ENCODE results near the gene ROR2. TPM values are rescaled to one million over a fixed set of nuclear protein-coding genes. Genes with fewer than 3 reads are reported as not detected.

ROR2 gene
- total and polyA plus RNA-seq, 2 donors (not counting 3 experiments of a cell fraction or from before 2014, with no cell fraction given) = not detected

DNA sequence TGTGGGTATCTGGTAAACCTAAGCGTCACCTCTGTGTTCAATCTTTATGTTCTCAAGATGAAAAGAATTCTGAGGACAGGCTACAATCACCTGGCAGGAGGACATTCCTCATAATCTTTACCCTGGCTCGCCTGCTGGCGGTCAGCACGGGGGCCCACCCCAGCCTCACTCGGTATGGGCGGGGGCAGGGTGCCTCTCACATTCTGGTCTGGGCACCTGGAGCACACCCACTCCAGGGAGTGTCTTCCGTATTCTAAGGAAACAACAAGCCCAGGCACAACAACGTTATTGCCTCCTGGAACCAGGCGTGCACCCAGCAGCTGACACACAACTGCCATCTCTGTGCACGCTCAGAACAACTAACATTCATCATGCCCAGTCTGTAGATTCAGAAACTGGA lies 179.8 kb downstream of the ROR2 start:
- Histone ChIP-seq H3K9me1 (replicated peaks; ENCODE audit: control insufficient read depth, extremely low read depth, insufficient read depth, low read length) (no peaks in the 10 kb centered on the region), H3K36me3 (ENCODE audit: control insufficient read depth in 2 of 2, extremely low read depth in 1 of 2, insufficient read depth in 2 of 2, low read length in 2 of 2) (no peaks in the 10 kb centered on the region), H3K9ac (replicated peaks; ENCODE audit: extremely low read depth, insufficient read depth, low read length) (no peak overlapping the region), H3K79me2 (ENCODE audit: control insufficient read depth, insufficient read depth, low read length) (no peaks in the 10 kb centered on the region), H3K4me1 (ENCODE audit: control insufficient read depth, extremely low read depth, insufficient read depth, low read length) (no peaks in the 10 kb centered on the region), H3K4me2 (ENCODE audit: insufficient read depth, low read length) (no peak overlapping the region), H2AFZ (ENCODE audit: low read depth, low read length) (no peak overlapping the region), H3K9me3 (replicated peaks; ENCODE audit: control insufficient read depth, insufficient read depth, low read length) (no peaks in the 10 kb centered on the region), H3K4me3 (replicated peaks in 1 of 3; ENCODE audit: insufficient read depth in 1 of 3, low read depth in 1 of 3, low read length in 3 of 3) (no peak overlapping the region), H3K27me3 (ENCODE audit: control insufficient read depth in 2 of 2, insufficient read depth in 2 of 2, low read length in 2 of 2) (no peaks in the 10 kb centered on the region), H4K20me1 (replicated peaks; ENCODE audit: control insufficient read depth, extremely low read depth, insufficient read depth, low read length) (no peaks in the 10 kb centered on the region), H3K27ac (ENCODE audit: insufficient read depth, low read depth, low read length) (no peak overlapping the region)
- DNase-seq (ENCODE audit: low read depth, low spot score) (no peak), FAIRE-seq (no peak)
- dilution Hi-C loops (cut with MboI; ENCODE audit: extremely low pct_ligation_motif_present, low sequenced_read_pairs) = no loop called here
- intact Hi-C loops (cut with micrococcal nuclease) = no loop called here
- no TSS peak for BruUV-seq (replicated peaks)
- TF ChIP-seq JUN (IDR thresholded peaks at IDR 0.05; ENCODE audit: borderline replicate concordance, insufficient read depth, insufficient read length, low read depth) (no peak), GATA2 (IDR thresholded peaks at IDR 0.05; ENCODE audit: insufficient read depth, insufficient read length, low read depth, low read length) (no peak), FOS (IDR thresholded peaks at IDR 0.05; ENCODE audit: borderline replicate concordance, insufficient read depth, low read length) (no peak), MYC (IDR thresholded peaks at IDR 0.05; ENCODE audit: low read depth, low read length) (no peak), EZH2 (IDR thresholded peaks at IDR 0.05; ENCODE audit: borderline replicate concordance, low read depth, low read length, severe bottlenecking) (no peak), POLR2A (IDR thresholded peaks at IDR 0.05; ENCODE audit: low read depth, low read length) (no peak), MAX (IDR thresholded peaks at IDR 0.05; ENCODE audit: insufficient read depth, insufficient read length) (no peak), POLR2AphosphoS5 (IDR thresholded peaks at IDR 0.05; ENCODE audit: insufficient read depth, low read depth, low read length) (no peak)
- TF ChIP-seq, protein P1, sequence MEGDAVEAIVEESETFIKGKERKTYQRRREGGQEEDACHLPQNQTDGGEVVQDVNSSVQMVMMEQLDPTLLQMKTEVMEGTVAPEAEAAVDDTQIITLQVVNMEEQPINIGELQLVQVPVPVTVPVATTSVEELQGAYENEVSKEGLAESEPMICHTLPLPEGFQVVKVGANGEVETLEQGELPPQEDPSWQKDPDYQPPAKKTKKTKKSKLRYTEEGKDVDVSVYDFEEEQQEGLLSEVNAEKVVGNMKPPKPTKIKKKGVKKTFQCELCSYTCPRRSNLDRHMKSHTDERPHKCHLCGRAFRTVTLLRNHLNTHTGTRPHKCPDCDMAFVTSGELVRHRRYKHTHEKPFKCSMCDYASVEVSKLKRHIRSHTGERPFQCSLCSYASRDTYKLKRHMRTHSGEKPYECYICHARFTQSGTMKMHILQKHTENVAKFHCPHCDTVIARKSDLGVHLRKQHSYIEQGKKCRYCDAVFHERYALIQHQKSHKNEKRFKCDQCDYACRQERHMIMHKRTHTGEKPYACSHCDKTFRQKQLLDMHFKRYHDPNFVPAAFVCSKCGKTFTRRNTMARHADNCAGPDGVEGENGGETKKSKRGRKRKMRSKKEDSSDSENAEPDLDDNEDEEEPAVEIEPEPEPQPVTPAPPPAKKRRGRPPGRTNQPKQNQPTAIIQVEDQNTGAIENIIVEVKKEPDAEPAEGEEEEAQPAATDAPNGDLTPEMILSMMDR (IDR thresholded peaks at IDR 0.05; ENCODE audit: extremely low read depth in 1 of 2, insufficient read depth in 1 of 2, low read depth in 1 of 2, low read length in 2 of 2) = no peak
- CTCF ChIA-PET = no interaction called here
- POLR2A ChIA-PET = no interaction called here

Measured in endothelial cell of umbilical vein (primary cell).